MCF 10A (cell line): ENCODE data around the gene GPR25. TPM values are rescaled to one million over a fixed set of nuclear protein-coding genes. Genes with fewer than 3 reads are reported as not detected.

Experiments used
- BruUV-seq: library from RNA; stranded (reverse); fragments of 400-500 nt; replicated peaks from 2 replicates; lab custom pipeline; 2021; lab: Mats Ljungman, UMichigan
- CTCF ChIA-PET: fragments of 300-600 bp; sonication (Branson Sonifier 250); formaldehyde crosslinking; extraction: SDS; loops from one replicate; lab custom pipeline; 2021; ENCODE audit warnings: antibody characterized with exemption, inconsistent platforms; lab: Yijun Ruan, JAX
- POLR2A ChIA-PET: fragments of 300-600, 350-650 bp; sonication (Branson Sonifier 250); formaldehyde crosslinking; extraction: SDS; loops from one replicate; lab custom pipeline; 2020; ENCODE audit warnings: antibody characterized with exemption, inconsistent platforms; lab: Yijun Ruan, JAX
- DNase-seq: peaks from one replicate; pipeline ENCODE4 v3.0.0-alpha.2; 2018; ENCODE audit not compliant: unreplicated experiment
- H3K27ac Mint-ChIP-seq: one replicate; pipeline ENCODE4 v1.8.0; 2022; ENCODE audit warnings: mild to moderate bottlenecking, low read depth, mixed read lengths; ENCODE audit not compliant: unreplicated experiment
- H3K27me3 Mint-ChIP-seq: one replicate; pipeline ENCODE4 v1.8.0; 2022; ENCODE audit warnings: mixed read lengths; ENCODE audit not compliant: insufficient read depth, unreplicated experiment
- H3K36me3 Mint-ChIP-seq: one replicate; pipeline ENCODE4 v1.8.0; 2022; ENCODE audit warnings: mild to moderate bottlenecking, moderate library complexity, mixed read lengths; ENCODE audit not compliant: insufficient read depth, unreplicated experiment
- H3K4me1 Mint-ChIP-seq: one replicate; pipeline ENCODE4 v1.8.0; 2022; ENCODE audit warnings: mixed read lengths; ENCODE audit not compliant: insufficient read depth, unreplicated experiment
- H3K4me3 Mint-ChIP-seq: one replicate; pipeline ENCODE4 v1.8.0; 2022; ENCODE audit warnings: mild to moderate bottlenecking, moderate library complexity, mixed read lengths; ENCODE audit not compliant: unreplicated experiment
- H3K9me3 Mint-ChIP-seq: one replicate; pipeline ENCODE4 v1.8.0; 2022; ENCODE audit warnings: mixed read lengths; ENCODE audit not compliant: unreplicated experiment
- intact Hi-C: fragments of 100-400 bp; cut with micrococcal nuclease; formaldehyde crosslinking; loops from 2 replicates; pipeline ENCODE4 v1.14.1; 2022
- total RNA-seq: library from RNA; stranded (reverse); gene quantifications from 2 replicates; pipeline ENCODE4 v1.2.3, GENCODE V29; 2022
- TF ChIP-seq, protein P1 (sequence below): fragments of 200-600 bp; IDR thresholded peaks from one replicate; pipeline ENCODE4 v1.8.0; 2022; ENCODE audit warnings: antibody characterized with exemption, mild to moderate bottlenecking; ENCODE audit not compliant: unreplicated experiment

The GPR25 gene
- total RNA-seq, 1 experiment from 2014 or later = 0.68 TPM

GRCh38 chr1:200888349-200888838, 15.6 kb downstream of the GPR25 start:
- Mint-ChIP-seq H3K4me1 (peaks cover 36% of the 10 kb centered on the region), H3K4me3 (no peak overlapping the region), H3K27me3 (no peaks in the 10 kb centered on the region), H3K9me3 (no peaks in the 10 kb centered on the region), H3K27ac (no peak overlapping the region), H3K36me3 (no peaks in the 10 kb centered on the region)
- TF ChIP-seq, protein P1, sequence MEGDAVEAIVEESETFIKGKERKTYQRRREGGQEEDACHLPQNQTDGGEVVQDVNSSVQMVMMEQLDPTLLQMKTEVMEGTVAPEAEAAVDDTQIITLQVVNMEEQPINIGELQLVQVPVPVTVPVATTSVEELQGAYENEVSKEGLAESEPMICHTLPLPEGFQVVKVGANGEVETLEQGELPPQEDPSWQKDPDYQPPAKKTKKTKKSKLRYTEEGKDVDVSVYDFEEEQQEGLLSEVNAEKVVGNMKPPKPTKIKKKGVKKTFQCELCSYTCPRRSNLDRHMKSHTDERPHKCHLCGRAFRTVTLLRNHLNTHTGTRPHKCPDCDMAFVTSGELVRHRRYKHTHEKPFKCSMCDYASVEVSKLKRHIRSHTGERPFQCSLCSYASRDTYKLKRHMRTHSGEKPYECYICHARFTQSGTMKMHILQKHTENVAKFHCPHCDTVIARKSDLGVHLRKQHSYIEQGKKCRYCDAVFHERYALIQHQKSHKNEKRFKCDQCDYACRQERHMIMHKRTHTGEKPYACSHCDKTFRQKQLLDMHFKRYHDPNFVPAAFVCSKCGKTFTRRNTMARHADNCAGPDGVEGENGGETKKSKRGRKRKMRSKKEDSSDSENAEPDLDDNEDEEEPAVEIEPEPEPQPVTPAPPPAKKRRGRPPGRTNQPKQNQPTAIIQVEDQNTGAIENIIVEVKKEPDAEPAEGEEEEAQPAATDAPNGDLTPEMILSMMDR = no peak
- CTCF ChIA-PET = interaction anchor here (0.6 to 4.3 kb wide), 10 partner anchors 10 to 226 kb away, joined by 3 to 29 read pairs (median 4); no protein-coding TSS in a partner anchor
- no TSS peak for BruUV-seq
- intact Hi-C loops = no loop called here
- POLR2A ChIA-PET = interaction anchor here (0.7 to 1.6 kb wide), 6 partner anchors 8 to 331 kb away, joined by 3 to 5 read pairs (median 3); no protein-coding TSS in a partner anchor
- DNase-seq = peak; percentile 82

- no TSS peak for BruUV-seq
- DNase-seq = no peak
- ChIA-PET POLR2A (interaction anchor here (0.7 to 3.4 kb wide), 5 partner anchors 10 to 332 kb away, joined by 3 to 28 read pairs (median 4); no protein-coding TSS in a partner anchor), CTCF (interaction anchor here (0.8 to 4.3 kb wide), 11 partner anchors 8 to 225 kb away, joined by 3 to 29 read pairs (median 5); no protein-coding TSS in a partner anchor)
- H3K27ac Mint-ChIP-seq = no peak overlapping the region
- no peak overlapping the region for H3K4me3 Mint-ChIP-seq
- peaks cover 48% of the 10 kb centered on the region for H3K4me1 Mint-ChIP-seq
- no peaks in the 10 kb centered on the region for H3K36me3 Mint-ChIP-seq
- TF ChIP-seq, protein P1 = no peak
- no peaks in the 10 kb centered on the region for H3K27me3 Mint-ChIP-seq
- H3K9me3 Mint-ChIP-seq = no peaks in the 10 kb centered on the region
- intact Hi-C loops = no loop called here
These were observed 16.8 kb downstream of the GPR25 start for GRCh38 chr1:200889571-200889970.

DNA sequence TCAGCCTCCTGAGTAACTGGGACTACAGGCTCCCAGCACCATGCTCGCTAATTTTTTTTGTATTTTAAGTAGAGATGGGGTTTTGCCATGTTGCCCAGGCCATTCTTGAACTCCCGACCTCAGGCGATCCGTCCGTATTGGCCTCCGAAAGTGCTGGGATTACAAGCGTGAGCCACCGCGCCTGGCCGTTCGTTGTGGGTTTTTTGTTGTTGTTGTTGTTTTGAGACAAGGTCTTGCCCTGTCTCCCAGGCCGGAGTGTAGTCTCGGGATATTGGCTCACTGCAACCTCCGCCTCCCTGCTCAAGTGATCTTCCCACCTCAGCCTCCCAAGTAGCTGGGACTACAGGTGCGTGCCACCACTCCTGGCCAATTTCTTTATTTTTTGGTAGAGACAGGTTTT, 17.2 kb downstream of the GPR25 start:
- Mint-ChIP-seq H3K36me3 (no peaks in the 10 kb centered on the region), H3K9me3 (no peaks in the 10 kb centered on the region), H3K4me1 (peaks cover 53% of the 10 kb centered on the region), H3K27ac (no peak overlapping the region), H3K4me3 (no peak overlapping the region), H3K27me3 (no peaks in the 10 kb centered on the region)
- ChIA-PET CTCF (interaction anchor here (0.6 to 4.3 kb wide), 21 partner anchors 8 to 368 kb away, joined by 3 to 29 read pairs (median 4); no protein-coding TSS in a partner anchor), POLR2A (interaction anchor here (1.2 to 3.4 kb wide), 6 partner anchors 11 to 79 kb away, joined by 3 to 28 read pairs (median 6); no protein-coding TSS in a partner anchor)
- DNase-seq = no peak
- intact Hi-C loops = loop anchor here (2.0 to 10.0 kb wide), 3 partner anchors 83 to 225 kb away; partner anchors contain the start of gene CACNA1S
- no TSS peak for BruUV-seq
- TF ChIP-seq, protein P1 = no peak
